DMS 273 (cell line): Measurements from ENCODE around the gene TBC1D8.
"Not testable (repeated sequence)": the region's sequence is repeated elsewhere in the genome, so short reads cannot be mapped to it uniquely, and the experiment has no call there.

ENCODE experiments used
- DNase-seq: peaks from one replicate; lab custom pipeline; 2025; ENCODE audit not compliant: unreplicated experiment; lab: John Stamatoyannopoulos, UW

TBC1D8 gene

DNA sequence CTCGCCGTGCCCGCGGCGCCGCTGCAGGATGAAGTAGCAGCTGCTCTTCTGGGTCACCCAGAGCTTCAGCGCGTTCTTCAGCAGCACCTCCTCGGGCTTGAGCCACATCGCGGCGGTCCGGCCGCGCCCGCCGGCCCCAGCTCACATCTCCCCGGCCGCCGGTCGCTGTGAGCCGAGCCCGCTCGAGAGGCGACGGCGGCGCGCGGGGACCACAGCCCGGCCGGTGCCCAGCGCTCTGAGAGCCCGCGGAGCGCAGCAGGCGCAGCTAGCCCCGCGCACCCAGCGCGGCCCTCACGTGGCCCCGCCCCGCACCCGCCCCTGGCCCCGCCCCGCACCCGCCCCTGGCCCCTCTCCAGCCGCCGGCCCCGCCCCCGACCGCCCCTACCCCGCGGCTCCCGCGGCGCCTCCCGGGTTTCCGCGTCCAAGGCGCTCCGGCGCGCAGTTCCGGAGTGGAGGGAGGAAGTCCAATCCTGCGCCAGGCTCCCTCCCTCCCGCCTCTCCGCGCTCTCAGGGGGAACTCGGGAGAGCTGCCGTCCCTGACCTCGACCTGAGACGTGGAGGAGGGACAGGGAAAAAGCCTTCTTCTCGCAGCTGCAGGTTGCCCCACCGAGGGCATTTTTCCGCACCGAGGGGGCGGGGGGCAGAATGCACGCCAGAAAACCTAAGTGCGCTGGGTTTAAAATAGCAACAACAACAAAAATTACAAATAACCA, at the start of gene TBC1D8:
TSS of gene TBC1D8 (minus strand) at position 237 of the 713 bp plus-strand sequence. CDS start at position 108, 129 bp downstream.
- peak; percentile 93 for DNase-seq

DNA sequence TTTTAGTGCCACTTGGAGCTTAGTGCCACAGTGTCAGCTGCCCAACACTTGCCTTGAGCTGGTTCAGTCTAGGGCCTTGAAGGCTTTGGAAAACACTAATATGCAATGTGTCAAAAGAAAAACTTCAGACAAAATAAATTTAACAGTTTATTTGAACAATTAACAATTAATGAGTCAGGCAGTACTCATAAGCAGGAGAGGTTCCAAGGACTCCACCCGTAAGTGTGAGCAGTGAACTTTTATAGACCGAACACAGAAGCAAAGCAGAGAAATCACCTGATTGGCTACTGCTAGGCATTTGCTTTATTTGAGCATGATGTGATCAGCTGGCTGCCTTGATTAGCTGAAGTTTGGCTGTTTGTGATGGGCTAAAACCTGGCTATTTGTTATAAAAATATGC, 49.5 kb upstream of the TBC1D8 start:
- DNase-seq: no peak

DNA sequence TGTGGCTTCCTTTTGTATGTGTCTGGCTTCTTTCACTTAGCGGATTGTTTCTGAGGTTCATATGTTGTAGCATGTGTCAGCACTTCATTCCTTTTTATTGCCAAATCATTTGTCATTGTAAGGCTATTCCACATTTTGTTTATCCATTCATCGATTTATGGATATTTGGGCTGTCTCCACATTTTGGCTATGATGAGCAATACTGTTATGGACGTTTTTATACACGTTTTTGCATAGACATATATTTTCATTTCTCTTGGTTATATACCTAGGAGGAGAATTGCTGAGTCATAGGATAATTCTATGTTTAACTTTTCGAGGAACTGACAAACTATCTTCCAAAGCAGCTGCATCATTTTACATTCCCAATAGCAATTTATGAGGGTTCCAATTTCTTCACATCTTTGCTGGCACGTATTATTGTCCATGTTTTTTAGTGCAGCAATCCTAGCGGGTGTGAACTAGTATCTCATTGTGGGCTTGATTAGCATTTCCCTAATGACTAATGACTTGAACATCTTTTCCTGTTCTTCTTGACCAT, 48.1 kb upstream of the TBC1D8 start:
- no peak for DNase-seq

GRCh38 chr2:101197814-101198213, 46.6 kb upstream of the TBC1D8 start:
- no peak for DNase-seq

- peak; percentile 36 for DNase-seq
Measured at GRCh38 chr2:101197215-101197745, 46.1 kb upstream of the TBC1D8 start.

DNA sequence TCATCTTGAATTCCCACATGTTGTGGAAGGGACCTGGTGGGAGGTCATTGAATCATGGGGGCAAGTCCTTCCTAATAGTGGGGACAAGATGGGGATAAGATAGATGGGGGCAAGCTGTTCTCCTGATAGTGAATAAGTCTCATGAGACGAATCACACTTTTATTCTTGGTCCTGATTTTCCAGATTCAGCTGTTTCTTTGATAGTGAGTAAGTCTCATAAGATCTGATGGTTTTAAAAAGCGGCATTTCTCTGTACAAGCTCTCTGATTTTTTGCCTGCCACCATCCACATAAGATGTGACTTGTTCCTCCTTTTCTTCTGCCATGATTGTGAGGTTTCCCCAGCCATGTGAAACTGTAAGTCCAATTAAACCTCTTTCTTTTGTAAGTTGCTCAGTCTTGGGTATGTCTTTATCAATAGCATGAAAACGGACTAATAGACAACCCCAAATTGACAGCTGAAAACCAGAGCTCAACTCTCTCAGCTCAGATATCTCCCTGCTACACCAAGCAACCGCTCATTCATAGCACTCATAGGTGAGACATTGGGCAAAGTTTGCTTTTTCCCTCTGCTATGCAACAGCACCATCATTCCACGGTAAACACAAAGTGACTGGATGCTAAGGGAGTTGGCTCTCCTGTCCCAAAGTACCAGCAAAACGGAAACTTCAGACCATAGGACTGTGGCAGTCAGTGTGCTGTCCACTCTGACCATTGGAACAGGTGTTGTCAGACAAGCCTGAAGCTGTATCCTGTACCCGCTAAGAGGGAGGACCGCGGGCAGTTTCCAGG, 44.9 kb upstream of the TBC1D8 start:
- DNase-seq: no peak

- no peak for DNase-seq
Measured at GRCh38 chr2:101193033-101193626, 41.9 kb upstream of the TBC1D8 start.

- DNase-seq: peak; percentile 67
Measured at GRCh38 chr2:101190747-101191516, 39.8 kb upstream of the TBC1D8 start.

DNA sequence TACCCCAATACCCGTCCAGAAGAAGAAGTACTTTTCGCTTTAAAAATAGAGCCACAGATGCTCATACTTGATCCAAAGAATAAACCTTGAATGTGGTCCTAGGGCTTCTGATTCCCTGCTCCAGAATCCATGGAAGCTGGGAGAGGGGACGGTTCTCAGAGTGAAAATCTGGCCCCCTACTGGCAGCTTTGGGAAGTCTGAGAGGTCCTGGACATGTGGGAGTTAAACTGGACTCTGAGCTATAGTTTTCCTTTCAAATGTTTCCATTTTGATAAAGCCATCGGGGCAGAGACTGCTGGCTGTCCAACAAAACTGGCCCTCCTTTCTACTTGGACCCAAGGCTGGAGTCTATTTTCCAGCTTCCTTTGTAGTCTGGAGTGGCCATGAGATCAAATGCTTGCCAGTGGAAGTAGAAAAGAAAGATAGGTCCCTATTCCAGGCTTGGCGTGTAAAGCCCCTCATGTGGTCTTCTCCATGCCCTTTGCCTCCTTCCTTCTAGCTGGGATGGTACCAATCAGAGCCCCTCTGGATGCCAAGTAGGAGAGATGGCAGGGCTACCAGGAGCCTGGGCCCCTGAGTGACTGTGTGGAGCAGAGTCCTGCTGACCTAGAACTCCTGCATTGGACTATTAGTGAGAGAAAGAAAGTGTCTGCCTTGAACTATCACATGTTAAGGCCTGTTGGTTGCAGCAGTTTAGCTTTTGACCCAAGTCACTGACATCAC, 37.7 kb upstream of the TBC1D8 start:
- peak; percentile 74 for DNase-seq

GRCh38 chr2:101187131-101187530, 35.9 kb upstream of the TBC1D8 start:
- DNase-seq: no peak

DNA sequence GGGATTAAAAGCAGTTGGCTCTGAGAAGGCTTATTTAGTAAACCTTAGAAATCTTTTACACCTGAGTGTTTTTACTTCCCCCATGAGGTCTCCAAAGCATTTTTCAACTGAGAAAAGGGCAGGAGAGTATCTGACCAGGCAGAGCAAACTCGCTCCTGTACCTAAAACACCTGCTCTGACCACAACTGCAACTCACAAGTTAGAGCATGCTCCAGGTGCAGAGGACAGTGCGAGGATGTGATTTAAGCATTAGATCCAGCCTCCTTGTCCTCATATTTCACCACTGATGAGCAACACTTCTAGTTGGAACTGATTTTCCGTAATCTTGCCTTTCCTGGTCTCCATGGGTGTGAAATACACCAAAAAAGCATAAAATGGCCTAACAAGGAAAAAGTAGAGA, 34.5 kb upstream of the TBC1D8 start:
- DNase-seq: no peak

DNA sequence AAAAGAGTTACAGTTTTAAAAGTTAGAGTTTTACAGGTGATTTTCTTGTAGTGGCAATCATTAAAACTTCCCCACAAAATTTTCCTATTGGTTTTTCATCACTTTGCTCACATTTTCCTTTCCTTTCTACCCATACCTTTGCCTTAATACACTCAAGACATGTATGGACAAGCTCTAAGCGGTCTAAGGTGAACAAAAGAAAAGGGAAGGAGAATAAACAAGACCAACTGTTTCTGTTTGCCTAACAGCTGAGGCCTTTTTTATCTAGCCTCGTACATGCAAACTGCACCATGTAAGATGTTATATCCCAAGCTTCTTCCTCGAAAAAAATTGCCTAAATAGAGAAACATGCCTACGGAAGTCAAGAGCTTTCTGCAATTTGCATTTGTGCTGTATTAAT, 33.9 kb upstream of the TBC1D8 start:
- no peak for DNase-seq

- DNase-seq: no peak
Measured at GRCh38 chr2:101179982-101180381, 28.8 kb upstream of the TBC1D8 start.

DNA sequence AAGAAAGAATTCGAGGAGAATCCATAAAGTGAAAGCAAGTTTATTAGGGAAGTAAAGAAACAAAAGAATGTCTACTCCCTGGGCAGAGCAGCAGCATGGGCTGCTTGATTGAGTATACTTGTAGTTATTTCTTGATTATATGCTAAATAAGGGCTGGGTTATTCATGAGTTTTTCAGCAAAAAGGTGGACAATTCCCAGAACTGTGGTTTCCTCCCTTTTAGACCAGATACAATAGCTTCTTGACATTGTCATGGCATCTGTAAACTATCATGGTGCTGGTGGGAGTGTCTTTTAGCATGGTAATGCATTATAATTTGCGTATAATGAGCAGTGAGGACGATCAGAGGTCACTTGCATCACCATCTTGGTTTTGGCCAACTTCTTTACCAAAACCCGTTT, 25.6 kb upstream of the TBC1D8 start:
- DNase-seq: no peak

DNA sequence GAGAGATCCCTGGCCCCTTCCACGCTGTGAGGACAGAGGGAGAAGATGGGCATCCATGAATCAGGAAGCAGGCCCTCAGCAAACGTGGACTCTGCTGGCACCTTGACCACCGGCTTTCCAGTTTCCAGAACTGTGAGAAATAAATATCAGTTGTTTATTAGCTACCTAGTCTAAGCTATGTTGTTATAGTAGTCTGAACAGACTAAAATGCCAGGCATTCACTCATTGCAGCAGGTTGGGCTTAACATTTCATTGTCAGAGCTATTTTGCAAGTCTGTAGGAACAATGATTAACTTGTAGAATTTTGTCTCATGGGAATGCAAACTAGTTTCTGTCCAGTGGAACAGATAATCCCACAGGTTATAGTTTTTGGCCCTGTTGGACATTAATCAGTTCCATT, 24.8 kb upstream of the TBC1D8 start:
- DNase-seq: no peak

DNA sequence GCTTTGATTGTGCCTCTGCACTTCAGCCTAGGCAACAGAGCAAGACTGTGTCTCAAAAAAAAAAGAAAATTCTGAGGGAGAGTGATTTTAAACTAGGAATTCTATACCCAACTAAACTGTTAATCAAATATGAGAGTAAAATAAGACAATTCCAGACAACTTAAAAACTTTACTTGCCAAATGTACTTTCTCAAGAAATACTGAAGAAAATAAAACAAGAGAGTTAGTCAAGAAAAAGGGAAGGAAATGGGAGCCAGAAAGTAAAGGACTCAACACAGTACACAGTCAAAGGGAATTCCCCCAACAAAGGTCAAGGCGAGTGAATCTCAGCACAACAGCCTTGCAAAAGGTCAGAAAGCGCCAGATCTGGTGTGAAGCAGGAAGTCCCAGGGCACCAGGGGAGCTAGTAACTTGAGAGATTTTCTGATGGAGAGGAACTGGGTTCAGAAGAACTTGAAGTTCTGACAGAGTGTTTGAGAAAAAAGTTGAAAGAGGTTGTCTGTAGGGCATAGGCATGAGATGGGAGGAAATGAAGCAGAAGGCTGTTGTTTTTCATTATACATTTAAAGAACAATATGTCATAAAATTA, 22.6 kb upstream of the TBC1D8 start:
- DNase-seq: peak; percentile 7

GRCh38 chr2:101169822-101170221, 18.6 kb upstream of the TBC1D8 start:
- not testable (repeated sequence) for DNase-seq

GRCh38 chr2:101168706-101169105, 17.5 kb upstream of the TBC1D8 start:
- DNase-seq: no peak

DNA sequence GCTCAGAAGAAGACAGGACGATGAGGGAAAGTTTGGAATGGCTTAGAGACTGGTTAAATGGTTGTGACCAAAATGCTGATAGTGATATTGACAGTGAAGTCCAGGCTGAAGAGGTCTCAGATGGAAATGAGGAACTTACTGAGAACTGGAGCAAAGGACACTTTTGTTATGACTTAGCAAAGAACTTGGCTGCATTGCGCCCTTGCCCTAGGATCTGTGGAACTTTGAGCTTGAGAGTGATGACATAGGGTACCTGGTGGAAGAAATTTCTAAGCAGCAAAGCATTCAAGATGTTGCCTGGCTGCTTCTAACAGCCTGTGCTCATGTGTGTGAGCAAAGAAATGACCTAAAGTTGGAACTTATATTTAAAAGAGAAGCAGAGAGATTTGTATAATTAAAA, 16.4 kb upstream of the TBC1D8 start:
- not testable (repeated sequence) for DNase-seq

- DNase-seq: no peak
Measured at GRCh38 chr2:101164021-101164420, 12.8 kb upstream of the TBC1D8 start.
